CD4-positive, alpha-beta T cell treated with Interferon gamma for 1 hour (primary cell): Measurements from ENCODE around the gene TAF7.
"Not testable (repeated sequence)": the region's sequence is repeated elsewhere in the genome, so short reads cannot be mapped to it uniquely, and the experiment has no call there.

Source experiments
- DNase-seq: peaks from one replicate; pipeline ENCODE4 v3.0.0-alpha.2; 2020

The TAF7 gene

DNA sequence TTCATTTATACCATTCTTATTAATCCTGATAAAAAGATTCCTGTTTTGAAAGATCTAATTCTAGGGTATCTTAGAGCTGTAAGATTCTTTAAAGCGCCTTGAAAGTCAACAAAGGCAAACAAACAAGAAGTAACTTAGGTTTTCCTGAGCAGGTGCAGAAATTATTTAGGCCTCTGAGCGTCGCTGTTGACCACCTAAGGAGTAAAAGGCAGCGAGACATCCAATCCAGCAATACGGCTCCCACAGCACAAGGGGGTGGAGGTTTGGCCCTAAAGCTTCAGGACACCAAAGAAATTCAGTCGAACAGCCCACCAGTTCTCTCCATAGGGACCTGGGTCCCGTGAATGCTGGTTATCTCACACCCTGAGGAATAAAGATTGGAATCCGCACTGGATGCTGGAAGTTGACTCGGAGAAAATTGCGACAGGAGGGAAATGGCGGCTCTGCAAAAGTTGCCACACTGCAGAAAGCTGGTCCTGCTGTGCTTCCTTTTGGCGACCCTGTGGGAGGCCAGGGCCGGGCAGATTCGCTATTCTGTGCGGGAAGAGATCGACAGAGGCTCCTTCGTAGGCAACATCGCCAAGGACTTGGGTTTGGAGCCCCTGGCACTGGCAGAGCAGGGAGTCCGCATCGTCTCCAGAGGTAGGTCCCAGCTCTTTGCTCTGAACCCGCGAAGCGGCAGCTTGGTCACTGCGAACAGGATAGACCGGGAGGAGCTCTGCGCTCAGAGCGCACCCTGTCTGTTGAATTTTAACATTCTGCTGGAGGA is 18.1 kb upstream of the TAF7 start, which contains the start of gene PCDHGA2:
TSS of gene PCDHGA2 (plus strand) at position 223 of the 769 bp plus-strand sequence.
- DNase-seq, result no peak

DNA sequence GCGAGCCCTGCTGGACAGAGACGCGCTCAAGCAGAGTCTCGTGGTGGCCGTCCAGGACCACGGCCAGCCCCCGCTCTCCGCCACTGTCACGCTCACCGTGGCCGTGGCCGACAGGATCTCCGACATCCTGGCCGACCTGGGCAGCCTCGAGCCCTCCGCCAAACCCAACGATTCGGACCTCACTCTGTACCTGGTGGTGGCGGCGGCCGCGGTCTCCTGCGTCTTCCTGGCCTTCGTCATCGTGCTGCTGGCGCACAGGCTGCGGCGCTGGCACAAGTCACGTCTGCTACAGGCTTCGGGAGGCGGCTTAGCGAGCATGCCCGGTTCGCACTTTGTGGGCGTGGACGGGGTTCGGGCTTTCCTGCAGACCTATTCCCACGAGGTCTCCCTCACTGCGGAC is 12.0 kb upstream of the TAF7 start:
- DNase-seq, result not testable (repeated sequence)

DNA sequence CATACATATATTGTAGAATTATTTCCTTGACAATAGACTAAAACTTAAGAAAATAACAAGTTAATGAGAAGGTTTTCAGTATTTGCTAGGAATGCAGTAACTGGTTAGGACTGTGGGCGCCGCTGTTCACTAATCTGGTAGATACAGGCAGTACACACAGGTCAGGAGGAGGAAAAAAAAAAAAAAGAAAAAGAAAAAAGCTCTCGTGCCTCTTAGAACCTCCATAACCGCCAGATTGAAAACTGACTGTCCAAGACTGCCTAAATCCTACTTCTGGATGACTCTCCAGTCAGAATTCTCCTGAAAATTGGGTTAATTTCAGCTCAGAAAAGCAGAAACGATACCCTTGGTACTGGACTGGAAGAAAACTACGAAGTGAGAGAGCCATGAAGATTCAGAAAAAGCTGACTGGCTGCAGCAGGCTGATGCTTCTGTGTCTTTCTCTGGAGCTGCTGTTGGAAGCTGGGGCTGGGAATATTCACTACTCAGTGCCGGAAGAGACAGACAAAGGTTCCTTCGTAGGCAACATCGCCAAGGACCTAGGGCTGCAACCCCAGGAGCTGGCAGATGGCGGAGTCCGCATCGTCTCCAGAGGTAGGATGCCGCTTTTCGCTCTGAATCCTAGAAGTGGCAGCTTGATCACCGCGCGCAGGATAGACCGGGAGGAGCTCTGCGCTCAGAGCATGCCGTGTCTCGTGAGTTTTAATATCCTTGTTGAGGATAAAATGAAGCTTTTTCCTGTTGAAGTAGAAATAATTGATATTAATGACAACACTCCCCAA is 9.9 kb upstream of the TAF7 start, which contains the start of gene PCDHGA1:
TSS of gene PCDHGA1 (plus strand) at position 216 of the 782 bp plus-strand sequence.
- peak; percentile 23 for DNase-seq

DNA sequence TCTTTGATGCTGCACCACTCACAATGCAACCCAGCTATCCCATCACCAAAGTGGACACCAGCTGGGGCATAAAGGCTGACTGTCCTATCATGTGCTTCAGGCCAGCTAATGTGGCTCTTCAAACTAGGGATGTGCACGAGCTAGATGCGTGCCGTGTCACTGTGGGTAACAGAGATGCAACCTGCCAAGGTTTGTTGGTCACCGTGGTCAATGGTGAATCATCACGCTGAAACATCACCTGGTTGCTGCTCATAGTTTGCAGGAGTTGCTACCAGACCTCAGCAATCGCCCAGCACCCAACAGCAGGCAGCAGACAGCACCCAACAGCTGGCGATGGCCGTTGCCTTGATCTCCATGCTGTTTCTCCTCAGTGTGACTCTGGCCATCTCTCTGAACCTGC is 7.6 kb upstream of the TAF7 start:
- no peak for DNase-seq

DNA sequence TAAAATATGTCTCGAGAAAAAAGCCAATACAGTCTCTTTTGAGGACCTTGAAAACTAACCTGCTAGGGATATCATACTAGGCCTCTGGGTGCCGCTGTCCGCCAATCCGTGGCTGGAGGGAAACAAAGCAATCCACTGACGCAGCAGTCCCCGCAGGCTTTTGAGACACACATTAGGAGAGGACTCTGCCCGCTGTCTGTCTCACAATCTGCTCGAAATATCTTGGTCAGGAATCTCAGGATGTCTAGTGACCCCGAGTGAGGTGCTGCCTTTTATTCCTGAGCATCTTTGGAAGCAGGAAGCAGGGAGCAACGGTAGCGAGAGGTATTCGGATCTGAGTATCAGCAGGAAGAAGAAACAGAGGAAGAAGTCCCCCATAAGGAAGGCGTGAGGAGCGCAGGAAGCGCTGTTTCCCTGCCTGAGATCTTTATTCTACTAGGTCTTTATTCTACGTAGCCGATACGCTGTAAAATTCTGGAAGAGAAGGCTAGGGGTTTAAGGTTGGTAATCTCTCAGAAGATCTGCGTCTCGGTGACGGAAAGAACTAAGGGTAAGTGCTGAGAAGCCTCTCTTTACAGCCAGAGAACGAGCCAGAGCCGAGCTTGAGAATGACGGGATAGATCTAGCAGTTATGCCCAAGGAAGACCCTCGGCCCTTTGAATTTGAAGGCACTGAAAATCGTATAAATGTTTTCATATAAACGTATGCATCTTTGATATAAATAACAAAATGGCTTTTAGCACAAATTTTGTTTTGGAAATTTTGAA is 5.7 kb upstream of the TAF7 start:
- peak; percentile 70 for DNase-seq

DNA sequence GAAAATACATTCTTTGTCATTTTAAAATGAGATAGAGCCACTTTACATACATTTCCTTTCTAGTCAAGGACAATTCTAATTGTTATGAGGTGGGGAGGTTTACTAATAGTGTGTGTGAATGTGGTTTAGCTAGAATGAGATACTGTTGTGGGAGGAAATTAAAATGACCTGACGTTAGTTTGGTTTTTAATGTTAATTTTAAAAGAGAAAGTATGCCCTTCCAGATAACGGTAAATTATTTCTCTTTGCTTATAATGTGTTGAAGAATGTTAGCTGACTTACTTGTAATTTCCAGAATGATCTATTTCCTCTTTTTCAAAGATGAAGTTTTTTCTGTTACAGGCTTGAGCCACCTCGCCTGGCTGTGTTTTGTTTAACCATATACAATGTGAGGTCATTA is 1.7 kb upstream of the TAF7 start:
- DNase-seq, result no peak

DNA sequence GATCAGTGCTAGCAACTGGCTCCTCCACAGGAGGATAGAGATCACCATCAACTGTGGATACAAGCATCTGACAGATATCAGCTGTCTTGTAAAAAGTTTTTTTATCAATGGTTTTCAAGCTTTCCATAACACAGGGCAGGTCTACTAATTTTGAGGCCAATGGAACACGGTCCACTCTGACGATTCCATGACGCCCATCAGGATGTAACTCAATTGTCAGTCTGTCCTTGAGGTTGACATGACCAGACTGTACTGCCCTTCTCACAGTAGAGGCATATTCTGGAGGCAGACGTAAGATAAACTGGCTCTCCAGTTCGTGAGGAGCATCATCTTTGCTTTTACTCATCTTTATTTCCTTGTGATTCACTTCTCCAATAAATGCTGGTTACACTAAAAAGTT is 885 bp downstream of the TAF7 start:
- DNase-seq, result no peak

DNA sequence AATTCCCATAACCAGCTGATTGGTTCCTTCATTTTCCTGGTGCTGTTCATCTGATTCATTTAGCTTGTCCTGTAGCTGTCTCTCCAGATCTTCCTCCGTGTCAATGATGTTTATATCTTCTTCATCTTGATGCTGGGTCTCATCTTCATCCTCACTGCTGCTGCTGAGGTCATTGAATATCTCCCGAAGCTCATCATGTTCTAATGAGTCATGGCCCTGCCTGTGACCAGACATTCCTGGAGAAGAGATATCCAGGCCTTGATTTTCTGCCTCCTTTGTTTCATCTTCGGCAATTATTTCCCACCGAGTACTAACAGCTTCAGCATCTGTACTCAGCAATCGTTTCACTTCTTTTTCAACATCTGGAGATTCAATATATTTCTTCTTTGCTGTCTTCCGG is 1.4 kb downstream of the TAF7 start:
- DNase-seq, result no peak

DNA sequence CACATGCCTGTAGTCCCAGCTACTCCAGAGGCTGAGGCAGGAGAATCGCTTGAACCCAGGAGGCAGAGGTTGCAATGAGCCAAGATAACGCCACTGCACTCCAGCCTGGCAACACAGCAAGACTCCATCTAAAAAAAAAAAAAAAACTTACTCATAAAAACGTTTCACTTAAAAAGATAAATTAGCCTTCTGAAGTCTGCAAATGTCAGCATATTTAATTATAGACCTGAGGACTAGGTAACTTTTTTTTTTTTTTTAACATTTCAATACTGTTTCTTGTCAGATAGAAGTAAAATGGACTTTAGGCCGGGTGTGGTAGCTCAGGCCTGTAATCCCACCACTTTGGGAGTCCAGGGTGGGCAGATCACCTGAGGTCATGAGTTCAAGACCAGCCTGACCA is 3.6 kb downstream of the TAF7 start:
- DNase-seq, result not testable (repeated sequence)

DNA sequence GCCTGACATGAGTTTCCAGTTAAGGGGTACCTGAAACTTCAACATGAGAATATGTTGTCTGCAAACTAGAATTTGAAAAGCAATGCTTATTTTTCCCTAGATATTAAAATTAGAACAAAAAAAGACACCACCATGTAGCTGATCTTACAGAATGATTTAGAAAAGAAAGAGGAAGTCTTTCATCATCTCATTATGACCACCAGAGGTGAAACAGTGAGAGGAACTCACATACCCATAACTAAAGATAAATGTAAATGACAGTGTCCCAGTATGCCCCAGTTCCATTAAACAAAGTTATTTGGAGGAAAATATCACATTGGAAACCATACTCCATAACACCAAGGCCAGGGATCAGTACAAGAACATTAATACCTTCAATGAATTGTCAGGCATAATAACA is 6.9 kb downstream of the TAF7 start:
- DNase-seq, result no peak

DNA sequence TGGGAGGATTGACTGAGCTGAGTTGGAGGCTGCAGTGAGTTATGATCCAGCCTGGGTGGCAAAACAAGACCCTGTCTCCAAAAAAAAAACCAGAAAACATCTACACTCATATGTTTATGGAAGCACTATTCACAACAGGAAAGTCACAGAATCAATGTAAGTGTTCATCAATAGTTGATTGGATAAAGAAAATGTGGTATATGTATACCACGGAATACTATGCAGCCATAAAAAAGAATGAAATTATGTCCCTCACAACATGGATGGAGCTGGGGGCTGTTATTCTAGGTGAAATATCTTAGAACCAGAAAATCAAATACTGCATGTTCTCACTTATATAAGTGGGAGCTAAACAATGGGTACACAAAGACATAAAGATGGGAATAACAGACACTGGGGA is 14.0 kb downstream of the TAF7 start:
- no peak for DNase-seq

DNA sequence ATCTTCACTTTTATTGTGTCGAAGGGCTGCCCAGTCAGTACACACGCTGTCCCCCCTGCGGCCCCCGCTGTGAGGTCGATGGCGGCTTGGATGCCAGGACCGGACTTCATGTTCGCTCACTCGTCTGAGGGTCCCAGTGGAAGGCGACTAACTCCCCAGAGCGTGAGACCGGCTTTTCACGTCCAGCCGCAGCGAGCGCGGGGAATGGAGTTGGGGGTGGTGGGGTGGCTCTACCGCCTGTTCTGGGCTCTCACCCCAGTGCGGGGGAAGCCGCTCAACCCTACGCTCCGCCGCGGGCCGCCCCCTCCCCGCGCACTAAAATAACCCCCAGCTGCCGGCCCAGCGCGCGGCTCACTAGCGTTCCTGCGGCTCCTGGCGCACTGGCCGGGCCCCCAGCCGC is 16.8 kb downstream of the TAF7 start, which contains the start of gene SLC25A2:
TSS of gene SLC25A2 (minus strand) at position 294 of the 400 bp plus-strand sequence. CDS start at position 110, 184 bp downstream.
- DNase-seq, result no peak

DNA sequence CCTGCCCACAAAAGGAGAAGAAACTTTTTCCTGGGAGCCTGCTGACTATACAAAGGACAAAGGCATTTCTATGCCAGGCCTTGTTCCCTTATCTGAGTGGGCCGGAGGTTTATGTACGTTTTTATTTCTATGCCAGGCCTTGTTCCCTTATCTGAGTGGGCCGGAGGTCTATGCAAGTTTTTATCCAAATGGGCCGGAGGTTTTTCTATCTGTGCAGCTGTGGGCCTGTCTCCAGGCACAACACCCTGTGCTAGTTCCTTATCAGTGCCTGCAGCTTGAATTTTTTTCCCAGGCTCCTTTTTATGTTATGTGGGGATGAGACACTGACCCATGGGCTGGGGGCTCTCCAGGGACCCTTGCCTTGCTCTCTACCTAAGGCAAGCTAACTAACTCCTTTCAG is 22.2 kb downstream of the TAF7 start:
- DNase-seq, result no peak

DNA sequence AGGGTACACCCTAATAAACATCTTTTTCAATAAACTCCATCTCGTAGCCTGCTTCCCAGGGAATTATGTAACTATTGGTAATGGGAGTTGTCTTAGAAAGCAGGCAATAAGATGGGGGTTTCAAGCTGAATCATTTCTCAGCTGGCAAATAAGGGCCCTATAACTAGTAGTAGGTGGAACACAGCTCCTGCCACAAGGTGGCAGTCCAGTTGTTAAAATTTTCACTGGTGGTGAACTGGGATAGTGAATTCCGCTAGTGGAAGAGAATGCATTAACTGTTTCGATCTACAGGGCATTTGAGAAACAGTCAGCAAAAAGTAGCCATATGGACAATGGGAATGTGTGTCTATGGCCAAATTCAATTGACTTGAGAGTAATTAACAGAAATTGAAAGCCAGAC is 47.7 kb downstream of the TAF7 start:
- no peak for DNase-seq

DNA sequence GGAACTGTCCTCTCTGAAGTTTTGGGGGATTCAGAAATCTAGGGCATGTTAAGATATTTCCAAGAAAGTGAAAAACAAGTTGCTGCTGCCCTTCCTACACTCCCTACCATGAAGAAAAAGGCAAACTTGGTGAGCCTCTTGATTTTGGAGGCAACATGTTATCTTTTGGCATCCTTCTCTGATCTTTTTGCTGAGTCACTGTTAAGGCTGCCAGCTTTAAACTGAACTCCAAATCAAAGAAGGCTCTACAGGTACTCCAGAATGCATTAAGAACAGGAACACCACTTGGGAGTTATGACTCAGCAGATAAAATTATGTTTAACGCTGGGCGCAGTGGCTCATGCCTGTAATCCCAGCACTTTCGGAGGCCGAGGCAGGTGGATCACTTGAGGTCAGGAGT is 51.4 kb downstream of the TAF7 start:
- DNase-seq, result no peak
